ENCODE measurements around the gene CCDC12.

The CCDC12 gene

GRCh38 chr3:46996689-46997452, 20.3 kb upstream of the CCDC12 start:
- DNase-seq (ENCODE audit: low read depth, low spot score): no peak

GRCh38 chr3:46995901-46996562, 19.5 kb upstream of the CCDC12 start:
- DNase-seq (ENCODE audit: low read depth, low spot score): no peak

DNA sequence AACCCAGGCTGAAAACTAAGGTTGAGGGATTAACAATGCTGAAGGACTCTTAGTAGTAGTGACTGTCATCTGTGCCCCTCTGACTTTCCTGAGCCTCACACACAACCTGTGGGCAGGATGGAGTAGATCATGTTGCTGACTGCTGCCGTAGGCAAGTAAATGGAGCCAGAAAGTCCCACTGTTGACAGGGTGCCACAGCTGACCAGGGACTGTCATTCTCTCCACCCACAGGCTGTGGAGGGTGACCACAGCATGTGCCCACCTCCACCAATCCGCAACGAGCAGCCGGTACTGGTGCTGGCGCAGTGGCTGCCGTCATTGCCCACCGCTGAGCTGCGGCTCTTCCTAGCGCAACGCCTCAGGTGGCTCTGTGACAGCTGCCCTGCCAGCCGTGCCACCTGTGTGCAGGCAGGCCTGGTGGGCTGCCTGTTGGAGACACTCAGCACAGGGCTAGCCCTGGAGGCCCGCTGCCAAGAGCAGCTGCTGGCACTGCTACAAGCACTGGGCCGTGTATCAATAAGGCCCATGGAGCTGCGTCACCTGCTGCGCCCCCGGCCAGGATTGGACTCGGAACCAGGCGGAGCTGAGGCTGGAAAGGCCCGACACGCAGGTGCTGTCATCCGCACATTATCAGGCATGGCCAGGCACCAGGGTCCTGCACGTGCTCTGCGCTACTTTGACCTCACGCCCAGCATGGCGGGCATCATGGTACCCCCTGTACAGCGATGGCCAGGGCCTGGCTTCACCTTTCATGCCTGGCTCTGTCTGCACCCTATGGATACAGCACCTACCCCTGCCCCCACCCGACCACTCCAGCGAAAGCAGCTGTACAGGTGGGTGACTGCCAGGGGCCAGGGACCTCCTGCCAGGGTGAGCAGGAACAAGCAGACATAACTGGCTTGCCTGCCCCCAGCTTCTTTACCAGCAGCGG, 18.5 kb upstream of the CCDC12 start:
- DNase-seq (ENCODE audit: low read depth, low spot score): no peak

DNA sequence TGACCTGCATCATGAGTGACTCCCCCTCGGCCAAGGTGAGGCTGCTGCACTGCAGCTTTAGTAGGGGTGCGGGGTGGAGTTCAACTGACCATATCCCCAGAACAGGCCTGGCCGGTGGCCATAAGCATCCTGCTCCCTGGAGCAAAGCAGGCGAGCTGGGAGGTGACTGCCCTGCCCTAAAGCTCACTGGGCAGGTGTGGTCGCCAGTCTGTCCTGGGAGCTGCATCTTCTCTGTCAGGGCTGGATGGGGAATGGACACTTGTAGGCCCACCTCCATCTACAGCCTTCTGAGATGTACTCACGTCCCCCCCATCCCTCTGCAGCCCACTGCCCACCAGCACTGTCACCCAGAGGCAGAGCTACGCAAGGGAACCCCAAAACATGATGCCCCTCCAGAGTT, 17.4 kb upstream of the CCDC12 start:
- DNase-seq (ENCODE audit: low read depth, low spot score): no peak

DNA sequence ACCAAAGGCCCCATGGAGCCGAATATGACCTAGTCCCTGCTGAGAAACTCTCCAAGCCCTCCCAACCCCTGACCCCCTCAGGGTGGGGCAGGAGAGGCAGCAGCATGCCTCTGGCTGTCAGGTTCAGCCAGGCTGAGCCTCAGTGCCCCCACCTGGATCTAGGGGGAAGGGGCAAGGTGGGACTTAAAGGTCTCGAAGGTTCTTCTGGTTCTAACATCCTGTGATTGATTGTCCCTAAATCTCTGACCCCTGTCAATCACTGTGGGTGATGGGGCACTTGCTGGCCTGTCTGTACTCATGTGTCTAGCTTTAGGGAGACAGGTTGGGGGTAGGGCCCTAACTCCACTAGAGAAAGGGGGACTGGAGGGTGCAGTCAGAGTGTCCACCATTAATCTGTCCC, 16.7 kb upstream of the CCDC12 start:
- DNase-seq (ENCODE audit: low read depth, low spot score): no peak

- no peak for DNase-seq (ENCODE audit: low read depth, low spot score)
These were observed 15.7 kb upstream of the CCDC12 start for GRCh38 chr3:46992231-46992630.

DNA sequence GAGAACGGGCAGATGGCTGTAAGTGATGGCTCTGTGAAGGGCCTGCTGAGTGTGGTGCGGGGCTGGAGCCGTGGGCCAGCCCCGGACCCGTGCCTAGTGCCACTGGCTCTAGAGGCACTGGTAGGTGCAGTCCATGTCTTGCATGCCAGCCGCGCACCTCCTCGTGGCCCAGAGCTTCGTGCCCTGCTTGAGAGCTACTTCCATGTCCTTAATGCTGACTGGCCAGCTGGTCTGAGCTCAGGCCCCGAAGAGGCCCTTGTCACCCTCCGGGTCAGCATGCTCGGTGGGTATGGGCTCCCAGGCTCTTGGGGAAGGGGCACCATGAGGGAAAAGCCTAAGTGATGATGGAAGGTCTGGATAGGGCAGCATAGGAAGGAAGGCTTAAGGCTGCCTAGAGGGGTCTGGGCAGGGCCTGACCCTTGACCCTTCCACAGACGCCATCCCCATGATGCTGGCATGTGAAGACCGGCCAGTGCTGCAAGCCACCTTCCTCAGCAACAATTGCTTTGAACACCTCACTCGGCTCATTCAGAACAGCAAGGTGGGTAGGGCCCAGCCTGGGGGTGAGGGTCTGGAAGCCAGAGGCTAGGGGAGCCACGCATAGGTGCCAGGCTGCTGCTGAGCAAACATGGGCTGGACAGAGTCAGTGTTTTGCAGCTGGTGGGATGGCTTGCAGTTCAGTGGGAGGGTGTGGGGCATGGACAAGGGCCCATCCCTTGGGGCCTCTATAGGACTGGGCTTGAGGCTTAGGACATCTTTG, 15.0 kb upstream of the CCDC12 start:
- DNase-seq (ENCODE audit: low read depth, low spot score): no peak

DNA sequence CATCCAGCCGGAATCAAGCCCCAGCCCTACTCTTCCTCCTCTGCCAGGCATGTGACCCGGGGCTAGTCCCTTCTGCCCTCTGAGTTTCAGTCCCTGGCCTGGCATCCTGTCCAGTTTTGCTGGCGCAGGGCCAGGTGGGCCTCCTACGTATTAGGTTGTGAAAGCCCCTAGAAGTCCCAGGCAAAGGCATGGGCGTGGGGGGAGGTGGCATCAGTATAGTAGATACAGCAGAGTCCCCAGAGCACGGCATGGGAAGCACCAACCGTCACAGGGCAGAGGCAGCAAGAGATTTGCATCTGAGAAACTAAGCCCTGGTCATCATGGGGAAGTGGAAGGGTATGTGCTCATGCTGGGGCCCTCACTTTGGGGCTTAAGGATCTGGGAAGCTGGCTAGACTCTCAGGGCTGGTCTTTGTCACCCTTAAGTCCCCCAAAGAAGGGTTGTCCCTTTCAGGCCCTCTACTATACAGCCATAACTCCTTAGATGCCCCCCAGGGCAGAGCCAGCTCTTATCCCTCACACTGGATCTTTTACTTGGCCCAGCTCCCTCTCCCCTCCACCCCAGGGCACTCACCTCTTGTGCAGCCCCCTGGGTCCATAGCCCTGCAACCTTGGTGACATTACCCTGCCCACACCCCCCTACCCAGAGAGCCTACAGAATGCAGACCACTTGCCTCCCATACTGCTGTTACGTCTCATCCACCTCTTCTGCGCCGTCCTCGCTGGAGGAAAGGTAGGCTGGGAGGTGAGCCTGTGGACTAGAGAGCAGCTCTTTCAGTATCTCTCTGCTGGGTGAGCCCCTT, 14.2 kb upstream of the CCDC12 start:
- DNase-seq (ENCODE audit: low read depth, low spot score): no peak

DNA sequence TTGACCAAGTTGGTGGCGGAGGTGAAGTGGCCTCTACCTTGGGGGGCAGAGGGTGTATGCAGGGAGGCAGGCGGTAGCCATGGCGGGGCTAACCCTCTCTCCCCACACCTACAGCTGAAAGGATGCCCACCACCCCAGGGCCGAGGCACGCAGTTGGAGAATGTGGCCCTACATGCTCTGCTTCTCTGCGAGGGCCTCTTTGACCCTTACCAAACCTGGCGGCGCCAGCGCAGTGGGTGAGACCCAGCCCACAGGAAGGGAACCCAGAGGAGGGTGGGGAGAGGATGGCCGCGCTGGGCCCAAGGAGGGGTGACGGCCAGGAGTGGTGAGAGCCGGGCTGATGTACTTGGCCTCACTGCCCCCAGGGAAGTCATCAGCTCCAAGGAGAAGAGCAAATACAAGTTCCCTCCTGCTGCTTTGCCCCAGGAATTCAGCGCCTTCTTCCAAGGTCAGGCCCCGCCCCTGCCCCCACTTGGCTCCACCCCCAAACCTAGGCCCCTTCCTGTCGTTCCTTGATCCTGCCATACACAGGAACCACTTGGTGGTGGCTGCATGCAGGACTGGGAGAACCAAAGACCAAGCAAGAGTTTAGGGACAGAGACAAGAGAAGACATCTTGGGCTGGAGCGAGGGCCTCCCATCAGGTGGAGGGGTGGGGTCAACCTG, 12.7 kb upstream of the CCDC12 start:
- DNase-seq (ENCODE audit: low read depth, low spot score): no peak

GRCh38 chr3:46988616-46989015, 12.1 kb upstream of the CCDC12 start:
- no peak for DNase-seq (ENCODE audit: low read depth, low spot score)

DNA sequence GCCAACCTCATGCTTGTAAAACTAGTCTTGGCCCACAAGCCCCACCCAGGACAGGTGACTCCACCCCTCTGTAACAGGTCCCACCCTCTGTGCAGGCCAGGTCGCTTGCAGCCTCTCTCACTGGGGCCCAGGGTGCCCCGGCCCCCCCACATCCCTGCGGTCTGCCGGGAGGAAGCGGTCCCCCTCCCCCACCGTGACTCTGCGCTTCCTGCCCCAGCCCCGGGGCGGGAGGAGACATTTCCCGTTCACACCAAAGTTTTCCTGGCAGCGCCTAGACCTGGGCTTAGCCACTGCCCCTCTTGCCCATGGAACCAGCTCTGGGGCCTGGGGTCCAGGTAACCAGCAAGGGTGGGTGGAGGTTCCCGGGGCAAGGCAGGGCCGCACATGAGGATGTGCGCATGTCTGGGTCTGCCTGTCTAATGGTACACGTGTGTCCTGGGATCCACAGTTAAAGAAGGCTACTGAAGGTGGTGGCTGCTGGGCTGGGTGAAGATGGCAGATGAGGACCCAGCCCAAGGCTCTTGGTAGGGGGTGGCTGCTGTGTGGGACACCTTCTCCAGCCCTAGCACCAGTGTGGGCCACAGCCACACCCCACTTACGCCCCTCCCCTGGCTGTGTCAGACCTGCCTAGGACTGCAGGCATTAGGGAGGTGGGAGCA, 11.3 kb upstream of the CCDC12 start:
- DNase-seq (ENCODE audit: low read depth, low spot score): no peak

- DNase-seq (ENCODE audit: low read depth, low spot score): no peak
These were observed 10.8 kb upstream of the CCDC12 start for GRCh38 chr3:46987319-46987742.

GRCh38 chr3:46986782-46987310, 10.3 kb upstream of the CCDC12 start:
- DNase-seq (ENCODE audit: low read depth, low spot score): no peak

- DNase-seq (ENCODE audit: low read depth, low spot score): no peak
These were observed 9.6 kb upstream of the CCDC12 start for GRCh38 chr3:46986055-46986730.

DNA sequence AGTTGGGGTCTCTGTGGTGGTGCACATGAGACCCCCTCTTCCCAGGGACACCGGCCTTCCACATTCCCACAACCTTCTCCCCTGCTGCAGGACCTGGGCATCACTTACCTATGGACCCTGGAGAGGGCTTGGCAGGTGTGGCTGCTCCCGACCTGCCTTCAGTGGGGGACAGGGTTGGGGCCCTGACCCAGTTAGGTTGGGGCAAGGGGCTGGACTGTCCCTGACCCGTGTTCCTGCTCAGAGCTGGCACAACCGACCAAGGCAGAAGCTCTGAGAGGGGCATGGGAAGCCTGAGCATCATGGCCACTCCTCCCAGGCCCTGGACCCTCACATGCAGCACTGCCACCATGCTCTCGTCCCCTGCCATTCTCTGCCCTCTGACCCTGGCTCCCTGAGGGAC, 9.0 kb upstream of the CCDC12 start:
- no peak for DNase-seq (ENCODE audit: low read depth, low spot score)

DNA sequence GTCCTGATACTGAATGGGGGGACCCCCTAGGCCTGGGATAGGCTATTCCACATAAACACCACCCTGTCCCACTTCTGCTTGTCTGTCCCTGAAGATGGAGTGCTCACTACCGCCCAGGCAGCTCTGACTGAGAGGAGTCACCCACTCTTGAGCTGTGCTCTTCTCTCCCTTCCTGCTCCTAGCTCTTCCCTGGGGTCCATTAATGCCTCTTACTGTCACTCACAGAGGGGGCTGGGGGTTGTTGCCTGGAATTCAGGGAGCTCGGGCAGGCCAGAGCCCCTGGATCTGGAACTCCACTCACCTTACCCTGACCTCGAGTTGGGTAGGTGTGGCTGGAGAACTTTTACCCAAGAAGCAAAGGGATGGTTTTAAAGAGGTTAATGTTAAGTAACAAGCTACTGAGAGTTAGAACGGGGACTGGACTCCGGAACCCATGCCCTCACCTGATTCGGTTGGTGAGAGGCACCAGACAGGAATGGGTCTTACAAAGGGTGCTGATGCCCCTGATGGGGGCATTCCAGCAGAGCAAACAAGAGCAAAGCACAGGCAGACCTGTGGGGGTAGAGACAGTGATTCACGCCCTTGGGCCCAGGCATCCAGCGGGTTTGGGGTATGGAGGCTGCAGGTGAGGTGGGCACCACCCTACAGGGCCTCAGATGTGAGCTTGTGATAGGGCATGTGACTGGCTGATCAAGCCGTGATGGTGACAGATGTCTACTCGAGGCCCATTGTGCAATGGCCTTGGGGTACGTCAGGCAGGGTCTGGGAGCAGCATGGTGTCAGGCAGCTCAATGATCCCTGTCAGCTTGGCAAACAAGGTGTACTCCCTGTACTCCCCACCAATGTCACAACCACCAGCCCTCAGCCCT, 8.3 kb upstream of the CCDC12 start:
- DNase-seq (ENCODE audit: low read depth, low spot score): no peak

DNA sequence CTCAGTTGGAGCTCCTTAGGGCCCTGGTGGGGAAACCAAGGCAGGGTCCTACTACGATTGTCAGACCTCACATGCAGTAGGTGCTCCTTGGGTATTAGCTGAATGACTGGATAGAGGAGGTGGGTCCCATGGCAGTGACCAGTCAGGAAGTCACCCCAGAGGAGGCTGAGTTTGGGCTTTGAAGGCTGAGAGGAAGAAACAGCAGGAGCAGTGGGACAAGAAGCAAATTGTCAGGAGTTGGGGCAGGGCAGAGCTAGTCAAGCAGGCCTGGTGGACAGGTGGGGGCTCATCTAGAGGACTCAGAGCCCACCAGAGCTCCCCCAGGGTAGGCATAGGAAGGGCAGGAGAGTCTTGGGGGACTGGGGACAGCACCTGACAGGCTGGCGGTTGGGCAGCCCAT, 6.0 kb upstream of the CCDC12 start:
- DNase-seq (ENCODE audit: low read depth, low spot score): no peak

GRCh38 chr3:46981932-46982471, 5.5 kb upstream of the CCDC12 start:
- peak; percentile 76 for DNase-seq (ENCODE audit: low read depth, low spot score)
